OCI-LY7 (cell line): ENCODE data around the gene MACROD2. TPM values are rescaled to one million over a fixed set of nuclear protein-coding genes. Genes with fewer than 3 reads are reported as not detected.

Experiments
- BruUV-seq: library from RNA; stranded (reverse); fragments of 400-500 nt; replicated peaks from 2 replicates; lab custom pipeline; 2021; lab: Mats Ljungman, UMichigan
- CTCF ChIA-PET: fragments of 300-600 bp; sonication (Branson Sonifier 250); formaldehyde crosslinking; loops from one replicate; lab custom pipeline; 2022; ENCODE audit warnings: antibody characterized with exemption; ENCODE audit not compliant: unreplicated experiment; lab: Charles Lee
- POLR2A ChIA-PET: fragments of 300-600 bp; sonication (Branson Sonifier 250); formaldehyde crosslinking; loops from one replicate; lab custom pipeline; 2022; ENCODE audit warnings: antibody characterized with exemption; lab: Charles Lee
- DNase-seq: peaks from one replicate; pipeline ENCODE4 v3.0.0-alpha.2; 2015; ENCODE audit warnings: low spot score
- H2AFZ ChIP-seq: fragments of 200-600 bp; sonication (generic), shearing (Covaris generic); 2 replicates; pipeline ENCODE4 v1.6.1; 2014; ENCODE audit warnings: mild to moderate bottlenecking, antibody characterized with exemption, low read length, moderate library complexity
- H3K27ac ChIP-seq: fragments of 200-600 bp; sonication (generic); 2 replicates; pipeline ENCODE4 v1.5.1; 2014; ENCODE audit warnings: mixed run types, low read depth, mild to moderate bottlenecking, moderate library complexity, low read length, inconsistent platforms; ENCODE audit not compliant: poor library complexity, severe bottlenecking
- H3K36me3 ChIP-seq: fragments of 200-600 bp; sonication (generic); 2 replicates; pipeline ENCODE4 v1.6.1; 2014; ENCODE audit warnings: mild to moderate bottlenecking, antibody characterized with exemption, low read length, moderate library complexity, mixed read lengths; ENCODE audit not compliant: insufficient read depth
- H3K4me1 ChIP-seq: fragments of 200-600 bp; sonication (generic); 2 replicates; pipeline ENCODE4 v1.5.1; 2014; ENCODE audit warnings: mild to moderate bottlenecking, low read length; ENCODE audit not compliant: insufficient read depth, poor library complexity, severe bottlenecking
- H3K4me2 ChIP-seq: fragments of 200-600 bp; sonication (generic); 2 replicates; pipeline ENCODE4 v1.6.1; 2014; ENCODE audit warnings: mild to moderate bottlenecking, low read length
- H3K4me3 ChIP-seq: fragments of 200-600 bp; sonication (generic); 2 replicates; pipeline ENCODE4 v1.5.1; 2014; ENCODE audit warnings: mild to moderate bottlenecking, low read depth, low read length; ENCODE audit not compliant: poor library complexity, severe bottlenecking
- H3K79me2 ChIP-seq: fragments of 200-600 bp; sonication (generic); 2 replicates; pipeline ENCODE4 v1.6.1; 2016; ENCODE audit warnings: low read depth, mild to moderate bottlenecking, low read length, moderate library complexity, mixed read lengths; ENCODE audit not compliant: insufficient read depth
- H3K9me2 ChIP-seq: fragments of 200-600 bp; sonication (generic); 2 replicates; pipeline ENCODE4 v1.6.1; 2016; ENCODE audit warnings: mild to moderate bottlenecking, low read length, mixed read lengths; ENCODE audit not compliant: insufficient read depth
- H3K9me3 ChIP-seq: fragments of 200-600 bp; sonication (generic); 2 replicates; pipeline ENCODE4 v1.6.1; 2014; ENCODE audit warnings: mild to moderate bottlenecking, mixed run types, low read length, mixed read lengths
- H4K20me1 ChIP-seq: fragments of 200-600 bp; sonication (generic); 2 replicates; pipeline ENCODE4 v1.6.1; 2014; ENCODE audit warnings: mild to moderate bottlenecking, antibody characterized with exemption, low read length, moderate library complexity, mixed read lengths; ENCODE audit not compliant: insufficient read depth
- EZH2phosphoT487 ChIP-seq: fragments of 200-600 bp; sonication (generic); IDR thresholded peaks from 2 replicates; pipeline ENCODE4 v1.6.1; 2018; ENCODE audit warnings: low read depth, borderline replicate concordance, mild to moderate bottlenecking, mixed run types, antibody characterized with exemption, low read length, moderate library complexity, mixed read lengths
- intact Hi-C: fragments of 100-400 bp; cut with micrococcal nuclease; formaldehyde crosslinking; loops from one replicate; pipeline ENCODE4 v1.10.0; 2022; ENCODE audit not compliant: unreplicated experiment
- total RNA-seq, 2 experiments: library from RNA; depleted of rRNA in 1 of 2; stranded (reverse); fragments of >200 nt in 1 of 2; shearing (Covaris generic) in 1 of 2; gene quantifications; 2 replicates each; pipeline ENCODE4 v1.2.3, GENCODE V29; 2014 to 2022
- TF ChIP-seq, protein P1 (sequence below): fragments of 200-600 bp; sonication (generic); conservative IDR thresholded peaks from 2 replicates; pipeline ENCODE4 v1.5.1; 2014; ENCODE audit warnings: mild to moderate bottlenecking, antibody characterized with exemption, low read length, moderate library complexity, mixed read lengths

The MACROD2 gene
- total RNA-seq, 2 experiments from 2014 or later: 0.09 to 4.5 TPM

DNA sequence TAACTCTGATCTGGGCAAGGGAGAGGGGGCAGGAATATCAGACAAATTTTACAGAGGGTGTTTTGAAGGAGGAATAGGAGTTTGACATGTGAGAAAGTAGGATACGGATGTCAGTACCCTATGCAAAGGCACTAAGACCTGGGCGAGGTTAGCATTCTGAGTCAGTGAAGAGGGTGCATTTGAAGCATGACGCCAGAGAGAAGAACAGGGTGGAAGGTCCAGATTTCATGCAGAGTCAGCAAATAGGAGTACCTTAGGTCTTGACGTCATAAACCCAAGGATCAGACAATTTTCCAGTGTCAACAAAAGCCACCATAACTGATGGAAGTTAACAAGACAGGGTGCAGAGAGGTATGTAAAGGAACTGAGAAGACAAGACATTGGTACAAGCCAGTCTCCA, 1738.7 kb downstream of the MACROD2 start:
- DNase-seq: no peak
- H3K9me3 ChIP-seq: no peaks in the 10 kb centered on the region
- no peak overlapping the region for H3K27ac ChIP-seq
- no peaks in the 10 kb centered on the region for H3K9me2 ChIP-seq
- no TSS peak for BruUV-seq
- TF ChIP-seq, protein P1, sequence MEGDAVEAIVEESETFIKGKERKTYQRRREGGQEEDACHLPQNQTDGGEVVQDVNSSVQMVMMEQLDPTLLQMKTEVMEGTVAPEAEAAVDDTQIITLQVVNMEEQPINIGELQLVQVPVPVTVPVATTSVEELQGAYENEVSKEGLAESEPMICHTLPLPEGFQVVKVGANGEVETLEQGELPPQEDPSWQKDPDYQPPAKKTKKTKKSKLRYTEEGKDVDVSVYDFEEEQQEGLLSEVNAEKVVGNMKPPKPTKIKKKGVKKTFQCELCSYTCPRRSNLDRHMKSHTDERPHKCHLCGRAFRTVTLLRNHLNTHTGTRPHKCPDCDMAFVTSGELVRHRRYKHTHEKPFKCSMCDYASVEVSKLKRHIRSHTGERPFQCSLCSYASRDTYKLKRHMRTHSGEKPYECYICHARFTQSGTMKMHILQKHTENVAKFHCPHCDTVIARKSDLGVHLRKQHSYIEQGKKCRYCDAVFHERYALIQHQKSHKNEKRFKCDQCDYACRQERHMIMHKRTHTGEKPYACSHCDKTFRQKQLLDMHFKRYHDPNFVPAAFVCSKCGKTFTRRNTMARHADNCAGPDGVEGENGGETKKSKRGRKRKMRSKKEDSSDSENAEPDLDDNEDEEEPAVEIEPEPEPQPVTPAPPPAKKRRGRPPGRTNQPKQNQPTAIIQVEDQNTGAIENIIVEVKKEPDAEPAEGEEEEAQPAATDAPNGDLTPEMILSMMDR: no peak
- no peak for TF ChIP-seq EZH2phosphoT487
- H3K4me1 ChIP-seq: no peaks in the 10 kb centered on the region
- H3K36me3 ChIP-seq: no peaks in the 10 kb centered on the region
- no peak overlapping the region for H3K4me2 ChIP-seq
- H3K79me2 ChIP-seq: no peaks in the 10 kb centered on the region
- no peaks in the 10 kb centered on the region for H4K20me1 ChIP-seq
- intact Hi-C loops: no loop called here
- no peak overlapping the region for H3K4me3 ChIP-seq
- POLR2A ChIA-PET: no interaction called here
- no peak overlapping the region for H2AFZ ChIP-seq
- CTCF ChIA-PET: no interaction called here

DNA sequence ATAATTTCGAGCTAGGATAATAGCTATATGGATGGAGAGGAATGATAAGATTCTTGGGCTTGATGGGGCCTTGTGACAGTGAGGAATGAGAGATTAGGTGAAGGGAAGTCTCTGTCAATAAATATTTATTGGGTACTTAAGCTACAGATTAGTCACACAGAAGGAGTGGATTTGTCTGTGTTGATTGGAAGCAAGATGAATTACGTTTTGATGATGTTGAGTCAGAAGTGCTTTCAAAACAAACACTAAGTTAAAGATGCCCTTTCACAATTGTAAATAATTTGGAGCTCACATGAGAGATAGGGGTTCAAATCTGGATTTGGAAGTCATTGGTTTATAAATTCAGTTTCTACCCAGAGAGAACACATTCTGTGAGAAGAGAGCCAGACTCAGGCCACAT, 1743.7 kb downstream of the MACROD2 start:
- POLR2A ChIA-PET: interaction anchor here (0.6 to 1.2 kb wide), 2 partner anchors 11 to 51 kb away, joined by 3 read pairs; no protein-coding TSS in a partner anchor
- Histone ChIP-seq H3K27ac (no peak overlapping the region), H3K36me3 (no peaks in the 10 kb centered on the region), H3K9me2 (no peaks in the 10 kb centered on the region), H3K9me3 (no peaks in the 10 kb centered on the region), H3K4me2 (no peak overlapping the region), H3K4me3 (no peak overlapping the region), H3K79me2 (no peaks in the 10 kb centered on the region), H4K20me1 (no peaks in the 10 kb centered on the region), H3K4me1 (no peaks in the 10 kb centered on the region), H2AFZ (no peak overlapping the region)
- TF ChIP-seq, protein P1: no peak
- TF ChIP-seq EZH2phosphoT487: no peak
- DNase-seq: no peak
- no TSS peak for BruUV-seq
- CTCF ChIA-PET: no interaction called here
- intact Hi-C loops: no loop called here

DNA sequence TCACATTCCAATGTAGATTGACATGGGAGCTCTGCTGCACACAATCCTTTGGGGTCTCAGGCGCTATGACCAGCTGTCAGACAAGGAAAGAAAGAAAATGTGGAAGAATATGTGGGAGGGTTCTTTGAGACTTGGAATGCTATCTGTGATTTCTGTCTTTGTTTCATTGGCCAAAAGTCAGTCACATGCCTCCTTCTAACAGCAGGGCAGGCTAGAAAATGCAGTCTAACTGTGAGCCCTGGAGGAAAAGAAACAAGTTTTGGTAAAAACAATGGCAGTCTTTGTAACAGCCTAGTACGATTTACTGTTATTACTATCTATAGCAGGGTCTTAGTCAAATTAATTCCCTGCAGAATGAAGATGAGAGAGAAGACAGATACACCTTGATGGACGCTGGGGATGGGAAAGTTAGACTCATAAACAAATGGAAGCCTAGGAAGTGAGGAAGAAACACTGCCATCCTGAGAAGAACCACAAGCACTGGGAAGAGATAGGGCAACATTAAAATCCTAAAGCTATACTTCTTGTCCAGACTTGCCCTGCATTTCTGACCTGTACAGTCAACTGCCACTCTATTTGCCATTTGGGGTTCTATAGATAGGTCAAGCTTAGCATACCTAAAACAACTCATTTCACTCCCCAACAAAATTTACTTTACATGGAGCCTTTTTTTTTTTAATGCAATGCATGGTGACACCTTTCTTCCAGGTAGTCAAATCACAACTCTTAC, 1744.9 kb downstream of the MACROD2 start:
- DNase-seq: no peak
- CTCF ChIA-PET: no interaction called here
- Histone ChIP-seq H3K36me3 (no peaks in the 10 kb centered on the region), H3K9me2 (no peaks in the 10 kb centered on the region), H3K9me3 (no peaks in the 10 kb centered on the region), H3K27ac (no peak overlapping the region), H4K20me1 (no peaks in the 10 kb centered on the region), H3K79me2 (no peaks in the 10 kb centered on the region), H3K4me2 (no peak overlapping the region), H2AFZ (no peak overlapping the region), H3K4me3 (no peak overlapping the region), H3K4me1 (no peaks in the 10 kb centered on the region)
- no TSS peak for BruUV-seq
- intact Hi-C loops: no loop called here
- POLR2A ChIA-PET: interaction anchor here (0.6 to 1.3 kb wide), 5 partner anchors 10 to 98 kb away, joined by 3 to 4 read pairs (median 3); no protein-coding TSS in a partner anchor
- TF ChIP-seq EZH2phosphoT487: no peak
- TF ChIP-seq, protein P1: no peak
